GM19395 (cell line): ENCODE results near the gene VRK3.
"Not testable (repeated sequence)": the region's sequence is repeated elsewhere in the genome, so short reads cannot be mapped to it uniquely, and the experiment has no call there.

Source experiments
- ATAC-seq: cut with Tn5 transposase; IDR thresholded peaks from one replicate; pipeline ENCODE4 v1.9.1; 2021; ENCODE audit warnings: mild to moderate bottlenecking, moderate library complexity; ENCODE audit not compliant: unreplicated experiment

VRK3 gene

GRCh38 chr19:49958596-49958995 lies 66.6 kb downstream of the VRK3 start:
- ATAC-seq, result not testable (repeated sequence)

- not testable (repeated sequence) for ATAC-seq
Observed at GRCh38 chr19:49958144-49958543, 67.0 kb downstream of the VRK3 start.

GRCh38 chr19:49957262-49957915 lies 67.8 kb downstream of the VRK3 start:
- ATAC-seq, result no peak

- ATAC-seq, result no peak
Observed at GRCh38 chr19:49956115-49956495, 69.1 kb downstream of the VRK3 start.

GRCh38 chr19:49954933-49955332 lies 70.2 kb downstream of the VRK3 start:
- no peak for ATAC-seq

- ATAC-seq, result no peak
Observed at GRCh38 chr19:49954092-49954829, 70.9 kb downstream of the VRK3 start.

GRCh38 chr19:49953416-49953815 lies 71.8 kb downstream of the VRK3 start:
- no peak for ATAC-seq

- ATAC-seq, result no peak
Observed at GRCh38 chr19:49952906-49953305, 72.3 kb downstream of the VRK3 start.

- no peak for ATAC-seq
Observed at GRCh38 chr19:49952479-49952836, 72.7 kb downstream of the VRK3 start.

GRCh38 chr19:49951806-49952478 lies 73.2 kb downstream of the VRK3 start:
- ATAC-seq, result no peak

GRCh38 chr19:49950956-49951526 lies 74.1 kb downstream of the VRK3 start:
- no peak for ATAC-seq

GRCh38 chr19:49950590-49950948 lies 74.6 kb downstream of the VRK3 start:
- ATAC-seq, result no peak

- ATAC-seq, result no peak
Observed at GRCh38 chr19:49949742-49950589, 75.2 kb downstream of the VRK3 start.

GRCh38 chr19:49946415-49946814 lies 78.8 kb downstream of the VRK3 start:
- ATAC-seq, result no peak

GRCh38 chr19:49944567-49944966 lies 80.6 kb downstream of the VRK3 start:
- not testable (repeated sequence) for ATAC-seq

GRCh38 chr19:49940482-49940791 lies 84.7 kb downstream of the VRK3 start:
- ATAC-seq, result no peak

GRCh38 chr19:49939721-49940481 lies 85.3 kb downstream of the VRK3 start:
- ATAC-seq, result no peak

- ATAC-seq, result no peak
Observed at GRCh38 chr19:49938662-49939061, 86.5 kb downstream of the VRK3 start.

- ATAC-seq, result no peak
Observed at GRCh38 chr19:49937750-49938381, 87.3 kb downstream of the VRK3 start.

- ATAC-seq, result no peak
Observed at GRCh38 chr19:49936549-49936948, 88.6 kb downstream of the VRK3 start.
